Measurements from ENCODE around the gene NEIL3.

GRCh38 chr4:177375372-177375771 is 65.7 kb downstream of the NEIL3 start:
- TF ChIP-seq CTCF (IDR thresholded peaks at IDR 0.05) (no peak), POLR2A (IDR thresholded peaks at IDR 0.05) (no peak)
